GM19468 (cell line): Measurements from ENCODE around the gene ANKLE1.

Experiments
- ATAC-seq: cut with Tn5 transposase; IDR thresholded peaks from one replicate; pipeline ENCODE4 v1.9.1; 2021; ENCODE audit warnings: mild to moderate bottlenecking, moderate library complexity, moderate number of reproducible peaks; ENCODE audit not compliant: unreplicated experiment; ENCODE audit errors: extremely low read depth

Gene ANKLE1

DNA sequence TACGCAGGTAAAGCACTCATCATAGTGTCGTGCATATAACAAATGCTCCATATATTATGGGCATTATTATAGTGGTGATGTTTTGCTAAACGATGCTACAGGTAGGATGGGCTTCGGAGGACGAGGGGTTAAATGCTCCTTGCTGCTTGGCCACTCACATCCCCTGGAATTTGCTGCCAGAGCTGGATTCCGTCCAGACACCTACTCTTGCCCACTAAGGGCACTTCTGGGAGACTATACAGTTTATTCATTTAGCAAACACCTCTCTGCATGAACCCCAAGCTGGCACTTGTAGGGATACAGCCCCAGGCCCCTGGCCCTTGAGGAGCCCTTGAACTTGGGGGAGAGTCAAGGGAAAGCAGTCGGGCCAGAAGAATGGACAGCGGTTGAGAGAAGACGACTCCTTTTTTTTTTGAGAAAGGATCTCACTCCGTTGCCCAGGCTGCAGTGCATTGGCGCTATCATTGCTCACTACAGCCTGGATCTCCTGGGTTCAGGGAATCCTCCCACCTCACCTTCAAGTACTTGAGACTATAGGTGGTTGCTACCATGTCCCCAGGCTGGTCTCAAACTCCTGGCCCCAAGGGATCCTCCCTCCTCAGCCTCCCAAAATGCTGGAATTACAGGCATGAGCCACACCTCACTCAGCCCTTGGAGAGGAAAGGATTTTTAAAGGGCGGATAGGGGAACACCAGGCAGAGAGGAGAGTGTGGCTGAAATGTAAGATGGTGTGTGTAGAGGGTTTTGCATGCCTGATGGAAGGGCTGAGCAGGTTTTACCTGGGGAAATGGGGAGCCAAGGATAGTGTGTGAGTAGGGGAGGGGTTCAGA is 22.9 kb downstream of the ANKLE1 start:
- no peak for ATAC-seq

DNA sequence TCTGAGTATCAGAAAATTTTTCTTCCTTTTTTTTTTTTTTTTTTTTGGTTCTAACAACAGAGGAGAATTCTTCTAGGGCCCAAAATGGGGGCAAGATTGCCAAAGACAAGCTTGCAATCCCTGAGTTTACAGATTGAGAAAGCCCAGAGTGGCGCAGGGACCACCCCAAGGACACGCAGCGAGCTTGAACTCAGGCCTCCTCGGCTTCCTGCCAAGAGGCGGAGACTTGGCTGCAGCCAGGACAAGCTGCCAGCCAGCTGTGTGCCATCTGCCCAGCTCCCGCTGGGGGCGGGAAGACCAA is 23.5 kb downstream of the ANKLE1 start:
- no peak for ATAC-seq

DNA sequence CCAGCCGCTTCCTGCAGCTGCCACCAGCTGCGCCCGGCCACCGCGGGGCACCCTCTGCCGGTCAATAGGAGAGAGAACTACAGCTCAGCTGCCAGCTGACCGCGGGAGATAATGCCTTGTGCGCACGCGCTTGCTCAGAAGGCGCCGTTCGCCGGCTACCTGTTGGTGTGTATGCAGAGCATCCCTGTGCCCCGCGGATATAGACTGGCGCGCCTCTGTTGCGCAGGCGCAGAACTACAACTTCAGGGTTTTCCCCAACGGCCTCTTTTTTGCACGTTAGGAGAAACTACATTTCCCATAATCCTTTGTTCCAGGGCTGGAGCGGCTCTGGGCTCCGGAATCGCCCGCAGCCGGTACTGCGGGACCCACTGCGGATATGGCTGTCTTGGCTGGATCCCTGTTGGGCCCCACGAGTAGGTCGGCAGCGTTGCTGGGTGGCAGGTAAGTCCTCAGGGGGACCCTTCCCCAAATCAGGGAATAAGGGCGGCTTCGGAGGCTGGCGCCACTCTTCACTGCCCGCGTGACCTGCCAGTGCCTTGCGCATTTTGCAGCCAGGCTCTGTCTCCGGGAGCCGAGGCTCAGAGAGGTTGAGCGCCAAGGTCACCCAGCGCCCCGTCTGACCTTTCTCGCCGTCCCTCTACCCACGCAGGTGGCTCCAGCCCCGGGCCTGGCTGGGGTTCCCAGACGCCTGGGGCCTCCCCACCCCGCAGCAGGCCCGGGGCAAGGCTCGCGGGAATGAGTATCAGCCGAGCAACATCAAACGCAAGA is 24.0 kb downstream of the ANKLE1 start, which contains the start of gene MRPL34:
TSS of gene MRPL34 (plus strand) at position 356 of the 768 bp plus-strand sequence. CDS start at position 377, 21 bp downstream.
- peak; percentile 43 for ATAC-seq

DNA sequence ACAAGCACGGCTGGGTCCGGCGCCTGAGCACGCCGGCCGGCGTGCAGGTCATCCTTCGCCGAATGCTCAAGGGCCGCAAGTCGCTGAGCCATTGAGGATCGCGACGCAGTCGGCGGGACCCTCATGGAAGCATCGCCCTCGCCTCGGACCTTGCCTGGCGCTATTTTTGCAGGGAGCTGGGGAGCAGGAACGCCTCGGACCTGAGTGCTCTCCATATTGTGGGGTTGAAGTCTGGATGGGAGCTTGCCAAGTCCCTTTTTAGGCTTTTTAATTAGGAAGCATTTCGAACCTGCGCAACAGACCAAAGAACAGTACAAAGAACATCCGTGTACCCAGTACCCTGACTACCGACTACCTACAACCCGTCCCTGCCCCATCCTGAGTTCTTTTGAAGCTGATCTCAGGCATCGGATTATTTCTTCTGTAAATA is 24.6 kb downstream of the ANKLE1 start:
- no peak for ATAC-seq

DNA sequence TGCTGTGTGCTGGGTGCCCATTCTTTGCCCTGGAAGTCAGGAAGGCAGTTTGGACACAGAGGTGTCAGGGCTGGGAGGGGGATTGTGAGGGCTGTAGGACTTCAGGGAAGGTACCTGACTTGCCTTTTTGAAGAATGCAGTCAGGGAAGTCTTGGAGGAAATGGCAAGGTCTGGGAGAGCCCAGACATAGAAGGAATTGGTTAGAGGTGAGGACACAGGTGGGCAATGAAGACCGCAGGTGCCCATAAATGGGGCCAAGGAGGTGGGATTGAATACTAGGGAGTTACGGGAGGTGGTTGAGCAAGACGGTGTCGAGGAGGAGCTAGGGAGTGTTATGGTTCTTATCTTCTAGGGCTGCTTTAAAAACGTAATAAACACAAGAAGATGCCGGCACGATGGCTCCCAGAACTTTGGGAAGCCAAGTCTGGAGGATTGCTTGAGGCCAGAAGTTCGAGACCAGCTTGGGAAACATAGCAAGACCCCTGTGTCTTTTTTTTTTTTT is 26.2 kb downstream of the ANKLE1 start:
- ATAC-seq, result no peak

DNA sequence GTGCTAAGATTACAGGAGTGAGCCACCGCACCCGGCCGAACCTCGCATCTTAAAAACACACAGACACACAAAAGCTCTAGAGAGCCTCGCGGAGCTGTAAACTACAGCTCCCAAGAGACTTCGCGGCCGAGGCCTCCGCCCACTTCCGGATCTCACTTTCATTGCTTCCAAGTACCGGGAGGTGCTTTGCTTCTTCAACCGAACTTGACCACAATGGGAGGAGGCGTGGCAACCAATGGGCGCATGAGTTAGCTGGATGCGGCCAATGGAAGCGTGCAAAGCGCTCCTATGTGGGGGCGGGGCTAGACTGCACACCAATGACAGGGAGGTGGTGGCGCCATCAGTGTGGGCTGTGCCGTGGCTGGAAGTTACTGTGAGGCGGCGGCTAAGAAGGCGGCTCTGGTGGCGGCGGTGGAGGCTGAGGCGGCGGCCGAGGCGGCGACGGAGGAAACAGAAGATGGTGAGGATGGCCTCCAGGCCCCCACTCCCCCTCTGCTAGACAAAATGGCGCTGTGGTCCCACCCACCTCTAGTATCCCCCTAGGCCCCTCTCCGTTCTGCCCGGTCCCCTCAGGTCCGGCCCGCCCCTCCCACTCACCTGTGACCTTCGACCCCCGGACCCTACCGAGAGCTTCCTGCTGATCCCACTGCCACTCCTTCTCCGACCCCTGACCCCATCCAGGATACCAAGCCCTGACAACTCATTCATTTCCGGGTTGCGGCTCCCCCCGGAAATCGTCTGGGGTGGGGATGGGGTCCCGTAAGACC is 27.7 kb downstream of the ANKLE1 start, which contains the start of gene DDA1:
TSS of gene DDA1 (plus strand) at position 366 of the 767 bp plus-strand sequence. CDS start at position 458, 92 bp downstream.
- no peak for ATAC-seq

DNA sequence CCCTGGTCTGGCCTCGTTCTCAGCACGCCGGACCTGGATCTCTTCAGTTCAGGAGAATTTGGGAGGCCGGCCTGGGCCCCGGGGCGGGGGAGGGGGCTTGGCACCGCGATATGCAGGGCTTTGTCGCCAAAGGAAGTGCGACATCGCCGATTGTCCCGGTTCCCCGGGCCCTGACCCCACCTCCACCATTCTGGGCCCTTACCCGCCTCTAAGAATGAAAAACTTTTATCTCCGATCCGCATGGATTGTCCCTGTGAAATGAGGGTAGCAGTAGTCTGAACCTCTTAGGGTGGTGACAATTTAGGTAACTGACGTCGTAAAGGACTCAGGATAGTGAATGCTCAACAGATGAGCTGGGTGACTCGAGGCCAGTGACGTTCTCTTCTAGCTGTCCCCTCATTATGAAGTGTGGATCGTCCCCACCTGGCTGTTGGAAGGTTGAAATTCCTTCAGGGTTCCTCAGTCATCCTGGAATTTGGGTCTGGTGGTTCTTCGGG is 28.3 kb downstream of the ANKLE1 start:
- ATAC-seq, result no peak

DNA sequence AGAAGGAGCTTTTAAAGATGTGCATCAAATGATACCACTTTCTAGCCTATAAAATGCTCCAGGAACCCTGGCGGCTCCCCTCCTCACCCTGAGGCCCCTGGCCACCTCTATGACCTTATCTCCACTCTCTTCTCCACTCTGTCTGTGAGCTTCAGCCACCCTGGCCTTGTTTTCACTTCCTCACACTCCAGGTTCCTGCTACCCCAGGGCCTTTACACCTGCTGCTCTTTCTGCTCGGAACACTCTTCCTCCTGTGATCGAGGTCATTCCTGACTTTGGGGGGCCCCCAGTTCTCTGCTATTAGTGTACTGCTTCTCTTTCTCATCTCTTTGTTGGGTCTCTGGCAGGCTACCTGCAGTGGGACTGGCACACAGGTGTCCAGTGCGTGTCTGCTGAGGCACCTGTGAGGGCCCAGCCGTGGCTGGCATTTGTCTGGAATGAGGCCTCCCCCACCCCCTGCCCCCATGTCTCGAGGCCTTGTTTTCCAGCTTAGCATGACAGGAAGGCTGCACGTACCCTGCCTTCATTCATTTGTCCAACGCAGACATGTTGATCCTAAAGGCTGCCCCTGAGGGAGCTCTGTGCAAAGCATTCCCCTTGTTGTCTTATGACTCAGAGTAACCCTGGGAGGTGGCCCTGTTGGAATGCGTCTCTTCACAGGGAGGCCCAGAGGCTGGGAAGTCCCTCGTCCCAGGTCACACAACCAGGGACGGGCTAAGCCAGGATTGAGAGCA is 29.9 kb downstream of the ANKLE1 start:
- no peak for ATAC-seq

DNA sequence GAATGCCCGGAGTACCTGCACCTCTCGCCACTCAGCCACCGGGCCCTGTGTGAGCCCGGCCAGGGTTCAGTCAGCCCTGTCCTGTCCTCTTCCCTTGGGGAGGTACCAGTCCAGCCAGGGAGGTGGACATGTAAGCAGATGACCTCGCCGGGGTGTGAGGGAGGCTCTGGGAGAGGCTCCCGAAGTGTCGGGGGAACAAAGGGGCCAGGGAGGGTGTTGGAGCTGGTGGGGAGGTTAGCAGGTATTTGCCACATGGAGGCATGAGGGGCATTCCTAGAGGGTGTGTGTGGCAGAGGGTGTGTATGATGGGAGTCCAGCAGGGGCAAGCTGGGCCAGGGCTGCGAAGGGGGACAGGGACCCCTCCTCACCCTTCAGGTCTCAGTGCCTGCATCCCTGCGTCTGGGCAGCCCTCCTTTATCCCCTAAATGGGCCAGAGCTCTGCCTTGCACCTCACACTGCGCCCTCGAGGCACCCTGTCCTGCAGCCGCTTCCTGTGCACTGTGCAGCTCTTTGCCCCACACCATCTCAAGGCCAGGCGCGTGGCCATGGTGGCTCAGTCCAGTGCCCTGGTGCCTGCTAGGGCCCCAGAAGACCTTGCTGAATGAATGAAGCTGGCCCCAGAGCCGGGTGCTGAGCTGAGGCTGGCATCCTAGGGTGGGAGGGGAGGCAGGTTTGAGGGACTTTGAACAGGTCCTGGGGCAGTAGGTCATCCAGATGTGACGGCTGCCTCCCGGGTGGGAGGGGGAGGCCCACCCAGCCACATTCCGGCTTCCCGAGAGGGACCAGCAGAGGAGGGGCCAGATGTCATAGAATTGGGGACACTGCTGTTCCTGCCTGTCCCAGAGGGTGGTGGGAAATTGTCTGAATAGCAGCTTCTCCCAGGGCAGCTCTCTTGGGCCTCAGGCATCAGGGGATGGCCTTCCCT is 30.8 kb downstream of the ANKLE1 start:
- ATAC-seq, result no peak

DNA sequence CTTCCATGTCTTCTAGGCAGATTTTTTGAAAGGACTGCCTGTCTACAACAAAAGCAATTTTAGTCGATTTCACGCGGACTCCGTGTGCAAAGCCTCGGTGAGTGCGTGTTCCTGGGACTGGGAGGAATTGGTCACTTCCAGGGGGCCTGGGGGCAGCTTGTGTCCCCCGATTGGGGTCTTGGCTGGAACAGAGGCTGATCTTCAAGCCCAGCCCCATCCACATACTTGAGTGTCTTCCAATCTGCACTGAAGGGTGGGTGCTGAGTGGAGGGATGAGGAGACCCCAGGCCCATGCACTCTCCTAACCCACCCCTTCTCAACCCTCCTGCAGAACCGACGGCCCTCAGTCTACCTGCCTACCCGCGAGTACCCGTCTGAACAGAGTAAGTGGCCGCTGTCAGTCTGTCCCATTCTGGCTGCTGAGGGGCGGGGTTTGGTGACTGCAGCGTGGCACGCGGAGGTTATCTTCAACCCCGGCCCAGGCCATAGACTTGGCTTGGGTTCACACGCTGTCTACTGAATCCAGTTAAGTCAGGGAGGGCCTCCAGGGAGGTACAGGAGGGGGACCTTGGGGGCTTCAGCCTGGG is 32.4 kb downstream of the ANKLE1 start:
- no peak for ATAC-seq

DNA sequence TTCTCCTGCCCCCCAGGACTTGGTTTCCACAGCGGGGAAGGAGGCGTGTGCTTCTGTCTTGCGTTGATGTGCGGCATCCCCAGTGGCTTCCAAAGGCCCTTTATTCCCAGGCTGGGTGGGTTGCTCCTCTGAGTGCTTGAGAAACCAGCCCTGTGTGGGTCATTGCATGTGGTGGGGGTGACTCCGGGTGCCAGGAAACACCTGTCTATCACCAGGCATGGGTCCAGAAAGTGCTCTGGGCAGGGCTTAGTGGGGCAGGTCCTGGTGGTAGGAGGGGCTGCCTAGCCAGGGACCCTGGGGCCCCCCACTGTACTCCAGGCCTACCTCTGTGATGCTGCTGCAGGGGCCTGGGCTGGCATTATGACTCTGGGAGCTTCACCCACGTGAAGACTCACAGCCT is 37.3 kb downstream of the ANKLE1 start:
- no peak for ATAC-seq

DNA sequence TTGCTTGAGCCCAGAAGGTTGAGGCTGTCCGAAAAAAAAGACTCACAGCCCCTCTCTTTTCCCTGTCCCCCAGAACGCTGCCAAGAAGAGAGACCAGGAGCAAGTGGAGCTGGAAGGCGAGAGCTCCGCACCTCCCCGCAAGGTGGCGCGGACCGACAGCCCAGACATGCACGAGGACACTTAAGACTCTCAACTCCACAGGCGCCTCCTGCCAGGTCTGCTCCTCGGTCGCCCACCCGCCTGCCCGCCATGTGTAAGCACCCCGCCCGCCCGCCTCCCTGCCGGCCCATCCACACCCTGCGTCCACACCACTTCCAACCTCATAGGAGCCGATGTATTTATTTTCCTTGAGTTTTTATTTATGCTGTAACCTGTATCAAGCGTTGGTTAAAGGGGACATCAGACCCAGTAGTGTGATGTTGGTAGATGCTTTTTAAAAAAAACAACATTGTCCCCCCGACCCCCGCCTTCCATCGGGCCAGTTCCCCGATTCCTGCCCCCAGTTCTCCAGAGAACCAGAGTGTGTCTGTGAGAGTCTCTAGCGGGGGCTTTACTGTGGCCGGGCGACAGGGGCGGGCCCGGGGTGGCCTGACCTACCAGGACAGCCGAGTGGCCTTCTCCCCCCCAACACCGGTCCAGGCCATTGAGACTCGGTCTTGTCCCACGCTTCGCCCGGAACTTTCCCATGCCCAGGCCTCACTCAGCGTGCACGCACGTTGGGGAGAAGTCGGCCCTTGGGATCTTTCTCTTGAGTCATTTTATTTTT is 38.0 kb downstream of the ANKLE1 start:
- no peak for ATAC-seq

DNA sequence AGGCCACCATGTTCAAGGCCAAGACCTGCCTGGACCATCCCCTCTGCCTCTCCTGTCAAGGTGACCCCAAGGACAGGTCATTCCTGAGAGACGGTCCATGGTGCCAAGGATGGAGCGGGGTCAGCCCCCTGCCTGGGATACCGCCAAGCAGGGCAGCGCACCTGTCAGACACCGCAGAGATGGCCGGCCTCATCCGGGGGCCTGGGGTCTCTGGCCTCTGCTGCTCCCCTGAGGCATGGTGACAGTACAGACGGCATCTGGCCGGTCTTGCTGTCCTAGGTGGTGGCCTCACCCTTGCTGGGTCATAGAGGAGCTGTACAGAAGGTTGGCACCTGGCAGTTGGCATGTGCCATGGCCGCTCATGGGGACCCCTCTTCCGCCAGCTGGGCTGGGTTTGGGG is 38.7 kb downstream of the ANKLE1 start:
- no peak for ATAC-seq

DNA sequence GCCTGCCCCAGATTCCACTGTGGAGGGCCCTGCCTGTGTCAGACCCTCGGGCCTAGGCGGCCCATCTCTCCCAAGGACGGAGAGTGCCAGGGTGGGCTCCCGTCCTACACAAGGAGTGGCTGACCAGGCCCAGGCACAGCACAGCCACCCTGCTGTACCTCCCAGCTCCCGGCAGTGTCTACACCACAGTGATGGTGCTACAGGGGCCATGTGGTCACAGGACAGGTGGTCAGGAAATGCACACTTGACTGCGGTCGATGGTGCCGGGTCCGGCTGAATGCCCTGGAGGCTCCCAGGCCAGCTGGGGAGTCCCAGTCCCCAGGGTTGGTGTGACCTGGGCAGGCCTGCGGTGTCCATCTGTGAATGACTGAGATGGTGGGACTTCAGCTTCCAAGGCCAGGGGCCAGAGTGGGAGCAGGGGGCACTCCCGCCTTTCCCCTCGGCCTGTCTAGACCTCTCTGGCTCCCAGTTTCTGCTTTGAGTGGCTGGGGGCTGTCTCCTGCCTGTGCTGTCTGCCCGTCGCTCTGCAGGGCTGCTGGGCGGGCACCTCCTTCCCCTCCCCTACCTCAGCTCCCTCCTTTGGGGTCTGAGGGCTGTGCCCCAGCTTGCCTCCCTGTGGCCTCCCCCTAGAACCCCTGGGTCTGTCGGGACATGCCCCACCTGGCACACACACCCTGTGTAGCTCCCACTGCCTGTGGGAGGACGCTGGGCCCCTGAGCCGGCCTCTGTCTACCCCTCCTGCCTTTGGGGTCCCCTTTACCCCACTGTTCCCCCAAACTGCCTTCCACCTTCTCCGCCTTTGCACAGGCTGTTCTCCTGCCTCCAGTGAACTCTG is 40.2 kb downstream of the ANKLE1 start:
- no peak for ATAC-seq

DNA sequence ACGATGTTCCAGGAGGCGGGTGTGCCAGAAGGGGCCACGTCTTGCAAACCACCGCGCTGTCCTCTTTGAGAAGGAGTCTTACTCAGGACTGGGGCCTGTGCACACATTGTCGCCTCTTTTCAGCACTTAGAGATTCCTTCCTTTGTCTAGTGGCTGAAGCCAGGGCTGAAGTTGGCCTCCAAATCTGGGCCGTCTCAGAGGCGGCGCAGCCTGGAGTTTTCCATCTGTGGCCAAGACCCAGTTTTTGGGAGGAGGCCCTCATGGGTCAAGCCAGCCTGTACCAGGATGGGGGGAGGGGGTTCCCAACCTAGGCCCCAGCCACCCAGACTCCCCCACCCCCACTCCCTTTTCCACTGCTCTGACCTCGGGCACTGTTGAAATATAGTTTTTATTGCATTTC is 41.2 kb downstream of the ANKLE1 start:
- no peak for ATAC-seq

DNA sequence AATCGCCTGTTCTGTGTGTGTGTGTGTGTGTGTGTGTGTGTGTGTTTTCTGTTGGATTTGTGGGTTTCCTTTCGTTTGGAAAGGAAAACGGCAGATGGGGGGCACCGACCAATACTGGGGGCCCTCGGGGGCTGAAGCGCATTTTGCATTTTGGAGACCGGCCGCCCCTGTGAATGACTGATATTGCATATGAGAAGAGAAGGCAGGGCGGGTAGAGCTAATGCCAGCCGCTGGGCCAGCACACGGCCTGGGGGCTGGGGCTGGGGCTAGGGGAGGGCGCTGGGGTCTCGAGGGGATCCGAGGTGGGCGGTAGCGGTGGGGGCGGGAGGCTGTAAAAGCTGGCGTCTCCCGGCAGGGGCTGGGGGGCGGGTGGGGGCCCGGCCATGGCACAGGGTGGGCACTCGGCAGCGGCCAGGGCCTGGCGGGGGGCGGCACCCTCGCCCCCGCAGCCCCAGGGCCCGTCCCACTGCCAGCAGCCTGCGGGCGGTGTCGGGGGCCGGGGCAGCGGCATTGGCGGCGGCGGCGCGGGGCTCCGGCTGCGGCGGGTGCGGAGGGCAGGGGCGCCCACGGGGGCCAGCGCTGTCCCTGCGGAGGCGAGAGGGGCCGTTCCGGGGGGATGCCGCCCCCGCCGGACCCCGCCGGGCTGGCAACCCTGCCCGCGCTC is 41.7 kb downstream of the ANKLE1 start:
- ATAC-seq, result no peak
